BE2C (cell line): ENCODE measurements around the gene CRYGN.

ENCODE experiments used
- DNase-seq: peaks from one replicate; pipeline ENCODE4 v3.0.0-alpha.2; 2020
- H3K27me3 ChIP-seq: fragments of 250-450 bp; sonication (Bioruptor Pico); 2 replicates; pipeline ENCODE4 v1.5.1; 2020; ENCODE audit warnings: mild to moderate bottlenecking
- H3K36me3 ChIP-seq: fragments of 250-450 bp; sonication (Bioruptor Pico); 2 replicates; pipeline ENCODE4 v1.5.1; 2020; ENCODE audit warnings: mild to moderate bottlenecking
- H3K4me1 ChIP-seq: fragments of 250-450 bp; sonication (Bioruptor Pico); 2 replicates; pipeline ENCODE4 v1.5.1; 2020
- H3K4me3 ChIP-seq: 2 replicates; pipeline ENCODE4 v1.5.1; 2011; ENCODE audit warnings: low read depth, low read length
- H3K9me3 ChIP-seq: fragments of 250-450 bp; sonication (Bioruptor Pico); 2 replicates; pipeline ENCODE4 v1.5.1; 2020
- CTCF ChIP-seq: IDR thresholded peaks from 2 replicates; pipeline ENCODE4 v1.5.1; 2012; ENCODE audit warnings: mild to moderate bottlenecking, low read depth, low read length

Gene CRYGN

GRCh38 chr7:151383638-151384351, 56.1 kb downstream of the CRYGN start:
- no peak for TF ChIP-seq CTCF
- Histone ChIP-seq H3K9me3 (no peaks in the 10 kb centered on the region), H3K27me3 (no peaks in the 10 kb centered on the region), H3K36me3 (no peaks in the 10 kb centered on the region), H3K4me3 (no peak overlapping the region), H3K4me1 (no peaks in the 10 kb centered on the region)
- DNase-seq, result no peak

GRCh38 chr7:151382079-151382885, 57.7 kb downstream of the CRYGN start:
- no peak overlapping the region for H3K4me3 ChIP-seq
- H3K27me3 ChIP-seq, result no peaks in the 10 kb centered on the region
- DNase-seq, result no peak
- no peaks in the 10 kb centered on the region for H3K36me3 ChIP-seq
- H3K9me3 ChIP-seq, result no peaks in the 10 kb centered on the region
- no peak for TF ChIP-seq CTCF
- H3K4me1 ChIP-seq, result no peaks in the 10 kb centered on the region

DNA sequence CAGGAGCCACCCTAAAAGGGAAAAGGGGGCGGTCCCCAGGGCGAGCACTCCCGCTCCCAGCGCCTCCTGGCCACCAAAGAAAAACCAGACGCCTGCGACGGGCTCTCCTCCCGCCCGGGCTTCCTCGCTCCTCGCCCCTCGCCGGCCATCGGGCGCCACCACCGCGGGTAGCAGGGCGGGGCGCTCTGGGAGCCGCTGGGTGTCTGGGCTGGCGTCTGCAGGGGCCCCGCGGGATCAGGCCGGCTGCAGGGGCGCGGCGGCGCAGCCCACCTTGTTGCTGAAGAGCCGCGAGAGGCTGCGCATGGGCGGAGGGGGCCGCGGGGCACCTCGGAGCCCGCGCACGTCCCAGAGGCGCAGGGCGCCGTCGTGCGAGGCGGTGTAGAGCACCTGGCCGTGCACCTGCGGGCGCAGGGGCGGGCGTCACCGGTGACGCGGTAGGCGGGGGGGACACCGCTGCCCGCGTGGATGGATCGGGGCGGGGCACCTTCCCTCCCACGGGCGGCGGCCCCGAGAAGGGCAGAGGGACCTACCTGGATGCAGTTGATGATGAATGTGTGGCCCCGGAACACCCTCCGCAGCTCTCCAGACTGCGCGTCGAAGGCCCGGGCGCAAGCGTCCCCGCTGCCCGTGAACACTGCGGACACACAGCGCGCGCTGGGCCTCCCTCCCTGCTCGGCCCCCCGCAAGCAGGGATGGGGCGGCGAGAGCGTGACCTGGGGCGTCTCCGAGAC, 58.4 kb downstream of the CRYGN start:
- peak; percentile 63 for DNase-seq
- H3K4me3 ChIP-seq, result no peak overlapping the region
- H3K4me1 ChIP-seq, result no peaks in the 10 kb centered on the region
- no peaks in the 10 kb centered on the region for H3K36me3 ChIP-seq
- TF ChIP-seq CTCF, result no peak
- H3K27me3 ChIP-seq, result no peaks in the 10 kb centered on the region
- no peaks in the 10 kb centered on the region for H3K9me3 ChIP-seq

- H3K4me3 ChIP-seq, result no peak overlapping the region
- no peak for TF ChIP-seq CTCF
- no peaks in the 10 kb centered on the region for H3K9me3 ChIP-seq
- no peaks in the 10 kb centered on the region; the same call in 1 of the 2 replicates for H3K36me3 ChIP-seq
- no peaks in the 10 kb centered on the region for H3K27me3 ChIP-seq
- no peak for DNase-seq
- H3K4me1 ChIP-seq, result no peaks in the 10 kb centered on the region
These were observed 58.9 kb downstream of the CRYGN start for GRCh38 chr7:151381098-151381347.

DNA sequence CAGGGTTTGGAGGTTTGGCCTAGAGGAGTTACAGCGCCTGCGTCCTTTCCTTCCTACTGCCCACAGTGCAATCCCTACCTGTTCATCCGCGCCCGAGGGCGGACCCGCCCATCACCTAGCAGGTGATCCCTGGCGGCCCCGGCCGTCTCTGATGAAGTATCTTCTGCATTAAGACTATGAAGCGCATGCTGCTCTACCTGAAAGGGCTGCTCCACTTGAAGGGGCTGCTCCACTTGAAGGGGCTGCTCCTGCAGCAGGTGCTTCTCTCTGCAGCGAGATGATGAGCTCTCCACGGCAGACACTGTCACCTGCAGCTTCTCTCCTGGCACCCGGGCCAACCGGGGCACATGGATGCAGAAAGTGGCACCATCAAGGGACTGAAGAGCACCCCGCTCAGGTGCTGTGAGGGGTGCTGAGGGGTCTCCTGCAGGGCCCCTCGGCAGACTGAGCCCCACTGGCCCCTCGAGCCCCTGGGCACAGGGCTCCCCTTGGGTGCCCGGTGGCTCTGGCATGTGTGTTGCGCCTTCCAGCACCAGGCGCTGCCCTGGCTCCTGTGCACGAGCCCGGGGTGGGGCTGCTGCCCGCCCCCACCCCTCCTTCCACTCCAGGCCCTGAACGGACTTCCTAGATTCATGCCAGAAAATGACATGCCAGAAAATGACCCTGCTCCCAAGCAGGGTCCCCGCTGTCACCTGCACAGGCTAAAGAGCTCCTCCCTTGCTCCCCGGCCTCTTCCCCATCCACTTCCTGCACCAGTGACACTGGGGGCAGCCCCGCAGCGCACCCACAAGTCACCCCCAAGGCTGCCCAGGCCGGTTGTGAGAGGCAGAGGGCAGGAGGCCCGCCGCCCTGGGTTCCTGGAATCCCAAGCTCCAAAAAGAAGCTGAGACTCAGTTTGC, 59.5 kb downstream of the CRYGN start:
- DNase-seq, result no peak
- TF ChIP-seq CTCF, result no peak
- Histone ChIP-seq H3K27me3 (no peaks in the 10 kb centered on the region), H3K4me1 (no peaks in the 10 kb centered on the region), H3K36me3 (no peaks in the 10 kb centered on the region; the same call in 1 of the 2 replicates), H3K9me3 (no peaks in the 10 kb centered on the region), H3K4me3 (no peak overlapping the region)
